Caco-2 (cell line): ENCODE measurements around the gene KY. TPM values are rescaled to one million over a fixed set of nuclear protein-coding genes. Genes with fewer than 3 reads are reported as not detected.

ENCODE experiments used
- BruUV-seq: library from RNA; stranded (reverse); fragments of 400-500 nt; replicated peaks from 2 replicates; lab custom pipeline; 2021; lab: Mats Ljungman, UMichigan
- CTCF ChIA-PET: fragments of 300-600 bp; sonication (Branson Sonifier 250); formaldehyde crosslinking; loops from one replicate; lab custom pipeline; 2022; ENCODE audit warnings: antibody characterized with exemption; lab: Charles Lee
- POLR2A ChIA-PET: fragments of 300-600 bp; sonication (Branson Sonifier 250); formaldehyde crosslinking; loops from one replicate; lab custom pipeline; 2022; ENCODE audit warnings: antibody characterized with exemption; lab: Charles Lee
- DNase-seq, 2 experiments: peaks; one replicate each; pipeline versions ENCODE4 v3.0.0 to v3.0.0-alpha.2; 2020 to 2022
- H3K27me3 ChIP-seq: replicated peaks from 2 replicates; pipeline ENCODE4 v1.6.0; 2011; ENCODE audit warnings: low read length; ENCODE audit not compliant: control insufficient read depth, insufficient read depth
- H3K36me3 ChIP-seq: 2 replicates; pipeline ENCODE4 v1.5.1; 2011; ENCODE audit warnings: low read length; ENCODE audit not compliant: control insufficient read depth, insufficient read depth
- H3K4me1 ChIP-seq: fragments of 250-450 bp; sonication (Bioruptor Pico); 2 replicates; pipeline ENCODE4 v1.5.1; 2020; ENCODE audit warnings: mild to moderate bottlenecking
- H3K4me3 ChIP-seq: 2 replicates; pipeline ENCODE4 v1.5.1; 2011; ENCODE audit warnings: low read depth, mild to moderate bottlenecking, control low read depth, low read length
- H3K9me3 ChIP-seq: fragments of 250-450 bp; sonication (Bioruptor Pico); 2 replicates; pipeline ENCODE4 v1.5.1; 2020; ENCODE audit warnings: mild to moderate bottlenecking, moderate library complexity
- H3K27ac Mint-ChIP-seq: one replicate; pipeline ENCODE4 v1.8.0; 2022; ENCODE audit warnings: mixed read lengths; ENCODE audit not compliant: unreplicated experiment
- H3K27me3 Mint-ChIP-seq: one replicate; pipeline ENCODE4 v1.8.0; 2022; ENCODE audit warnings: mixed read lengths; ENCODE audit not compliant: insufficient read depth, unreplicated experiment
- H3K36me3 Mint-ChIP-seq: one replicate; pipeline ENCODE4 v1.8.0; 2022; ENCODE audit warnings: mild to moderate bottlenecking, mixed read lengths; ENCODE audit not compliant: insufficient read depth, unreplicated experiment
- H3K4me1 Mint-ChIP-seq: one replicate; pipeline ENCODE4 v1.8.0; 2022; ENCODE audit warnings: low read depth, mixed read lengths; ENCODE audit not compliant: unreplicated experiment
- H3K4me3 Mint-ChIP-seq: one replicate; pipeline ENCODE4 v1.8.0; 2022; ENCODE audit warnings: mild to moderate bottlenecking, moderate library complexity, mixed read lengths; ENCODE audit not compliant: unreplicated experiment
- H3K9me3 Mint-ChIP-seq: one replicate; pipeline ENCODE4 v1.8.0; 2022; ENCODE audit warnings: mixed read lengths; ENCODE audit not compliant: unreplicated experiment
- intact Hi-C: fragments of 100-400 bp; cut with micrococcal nuclease; formaldehyde crosslinking; loops from one replicate; pipeline ENCODE4 v1.10.0; 2022; ENCODE audit not compliant: unreplicated experiment
- total RNA-seq: library from RNA; stranded (reverse); gene quantifications from 2 replicates; pipeline ENCODE4 v1.2.3, GENCODE V29; 2022
- TF ChIP-seq, protein P1 (sequence below), 2 experiments: fragments of 200-600 bp in 1 of 2; IDR thresholded peaks; 1 replicate in 1 of 2; 2 replicates in 1 of 2; pipeline versions ENCODE4 v1.5.1 to v1.8.0; 2011 to 2022; ENCODE audit warnings: antibody characterized with exemption in 1 of 2, control low read depth in 1 of 2, inconsistent platforms in 1 of 2, low read depth in 1 of 2, low read length in 1 of 2, mild to moderate bottlenecking in 1 of 2, moderate library complexity in 1 of 2; ENCODE audit not compliant: insufficient read depth in 1 of 2, severe bottlenecking in 1 of 2, unreplicated experiment in 1 of 2

Gene KY
- total RNA-seq, 1 experiment from 2014 or later: not detected

DNA sequence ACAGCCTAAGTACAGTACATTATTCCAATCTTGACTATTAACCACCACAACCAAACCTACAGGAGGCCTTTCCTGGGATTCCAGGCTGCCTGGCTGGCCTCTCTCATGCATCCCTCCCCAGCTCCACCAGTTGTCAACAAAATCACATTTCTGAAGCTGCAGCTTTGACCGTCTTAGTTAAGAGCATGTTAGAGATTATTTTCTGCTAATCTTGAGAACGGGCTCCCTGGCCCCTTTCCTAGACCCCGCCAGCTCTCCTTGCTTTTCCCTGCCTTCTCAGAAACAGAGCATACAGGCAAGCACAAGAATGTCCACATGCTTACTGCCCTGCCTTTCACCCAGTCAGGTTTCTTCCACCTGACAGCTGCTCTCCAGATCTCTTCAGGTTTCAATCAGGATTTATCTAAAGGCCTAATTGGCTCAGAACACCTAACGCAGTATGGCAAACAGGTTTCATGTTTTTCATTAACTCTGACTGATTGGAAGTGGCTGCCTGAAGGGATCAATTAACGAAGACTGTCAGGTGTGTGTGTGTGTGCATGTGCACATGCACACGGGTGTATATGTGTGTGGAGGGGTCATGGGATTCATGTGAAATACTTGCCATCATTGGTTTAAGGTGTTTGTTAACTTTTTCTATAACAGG is 12.3 kb downstream of the KY start:
- Histone ChIP-seq H3K4me3 (no peak overlapping the region), H3K36me3 (no peaks in the 10 kb centered on the region), H3K9me3 (no peaks in the 10 kb centered on the region), H3K27me3 (no peaks in the 10 kb centered on the region), H3K4me1 (no peaks in the 10 kb centered on the region)
- POLR2A ChIA-PET: interaction anchor here (0.6 kb wide), 1 partner anchor 13 kb away, joined by 7 read pairs; no protein-coding TSS in a partner anchor
- TF ChIP-seq, protein P1, sequence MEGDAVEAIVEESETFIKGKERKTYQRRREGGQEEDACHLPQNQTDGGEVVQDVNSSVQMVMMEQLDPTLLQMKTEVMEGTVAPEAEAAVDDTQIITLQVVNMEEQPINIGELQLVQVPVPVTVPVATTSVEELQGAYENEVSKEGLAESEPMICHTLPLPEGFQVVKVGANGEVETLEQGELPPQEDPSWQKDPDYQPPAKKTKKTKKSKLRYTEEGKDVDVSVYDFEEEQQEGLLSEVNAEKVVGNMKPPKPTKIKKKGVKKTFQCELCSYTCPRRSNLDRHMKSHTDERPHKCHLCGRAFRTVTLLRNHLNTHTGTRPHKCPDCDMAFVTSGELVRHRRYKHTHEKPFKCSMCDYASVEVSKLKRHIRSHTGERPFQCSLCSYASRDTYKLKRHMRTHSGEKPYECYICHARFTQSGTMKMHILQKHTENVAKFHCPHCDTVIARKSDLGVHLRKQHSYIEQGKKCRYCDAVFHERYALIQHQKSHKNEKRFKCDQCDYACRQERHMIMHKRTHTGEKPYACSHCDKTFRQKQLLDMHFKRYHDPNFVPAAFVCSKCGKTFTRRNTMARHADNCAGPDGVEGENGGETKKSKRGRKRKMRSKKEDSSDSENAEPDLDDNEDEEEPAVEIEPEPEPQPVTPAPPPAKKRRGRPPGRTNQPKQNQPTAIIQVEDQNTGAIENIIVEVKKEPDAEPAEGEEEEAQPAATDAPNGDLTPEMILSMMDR (IDR thresholded peaks at IDR 0.05; ENCODE audit: insufficient read depth in 1 of 2, low read depth in 1 of 2, low read length in 1 of 2, severe bottlenecking in 1 of 2, unreplicated experiment in 1 of 2): no peak
- CTCF ChIA-PET: interaction anchor here (0.7 kb wide), 1 partner anchor 542 kb away, joined by 6 read pairs; no protein-coding TSS in a partner anchor
- DNase-seq: no peak
- H3K36me3 Mint-ChIP-seq: no peaks in the 10 kb centered on the region
- intact Hi-C loops: no loop called here
- H3K4me3 Mint-ChIP-seq: no peak overlapping the region
- H3K9me3 Mint-ChIP-seq: peaks cover 8% of the 10 kb centered on the region
- peaks cover 4% of the 10 kb centered on the region for H3K27me3 Mint-ChIP-seq
- no TSS peak for BruUV-seq
- no peaks in the 10 kb centered on the region for H3K4me1 Mint-ChIP-seq
- H3K27ac Mint-ChIP-seq: no peak overlapping the region

DNA sequence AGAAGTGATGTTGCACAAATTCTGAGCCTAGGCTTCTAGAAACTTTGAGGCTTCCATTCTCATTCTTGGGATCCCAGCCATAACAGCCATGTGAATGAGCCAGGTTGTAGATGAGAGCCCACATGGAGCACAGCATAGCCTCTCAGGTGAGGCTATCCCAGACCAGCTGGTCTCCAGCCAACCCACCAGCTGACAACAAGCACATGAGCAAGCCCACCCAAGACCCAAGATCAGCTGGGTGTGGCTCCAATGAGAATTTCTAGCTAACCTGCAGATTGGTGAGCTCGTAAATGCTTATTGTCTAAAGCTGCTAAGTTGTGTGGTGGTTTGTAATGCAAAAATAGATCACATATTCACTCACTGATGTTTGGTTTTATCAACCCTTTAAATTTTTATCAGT is 14.4 kb downstream of the KY start:
- H3K4me3 Mint-ChIP-seq: no peak overlapping the region
- H3K27me3 Mint-ChIP-seq: peaks cover 8% of the 10 kb centered on the region
- TF ChIP-seq, protein P1 (IDR thresholded peaks at IDR 0.05; ENCODE audit: insufficient read depth in 1 of 2, low read depth in 1 of 2, low read length in 1 of 2, severe bottlenecking in 1 of 2, unreplicated experiment in 1 of 2): no peak
- Histone ChIP-seq H3K4me3 (no peak overlapping the region), H3K9me3 (peaks cover 10% of the 10 kb centered on the region; the same call in 1 of the 2 replicates), H3K4me1 (no peaks in the 10 kb centered on the region), H3K36me3 (no peaks in the 10 kb centered on the region), H3K27me3 (no peaks in the 10 kb centered on the region)
- H3K9me3 Mint-ChIP-seq: peaks cover 24% of the 10 kb centered on the region
- no peak for DNase-seq
- no TSS peak for BruUV-seq
- no peaks in the 10 kb centered on the region for H3K4me1 Mint-ChIP-seq
- H3K36me3 Mint-ChIP-seq: no peaks in the 10 kb centered on the region
- CTCF ChIA-PET: interaction anchor here (0.7 kb wide), 1 partner anchor 33 kb away, joined by 4 read pairs; no protein-coding TSS in a partner anchor
- POLR2A ChIA-PET: no interaction called here
- no peak overlapping the region for H3K27ac Mint-ChIP-seq
- intact Hi-C loops: no loop called here

DNA sequence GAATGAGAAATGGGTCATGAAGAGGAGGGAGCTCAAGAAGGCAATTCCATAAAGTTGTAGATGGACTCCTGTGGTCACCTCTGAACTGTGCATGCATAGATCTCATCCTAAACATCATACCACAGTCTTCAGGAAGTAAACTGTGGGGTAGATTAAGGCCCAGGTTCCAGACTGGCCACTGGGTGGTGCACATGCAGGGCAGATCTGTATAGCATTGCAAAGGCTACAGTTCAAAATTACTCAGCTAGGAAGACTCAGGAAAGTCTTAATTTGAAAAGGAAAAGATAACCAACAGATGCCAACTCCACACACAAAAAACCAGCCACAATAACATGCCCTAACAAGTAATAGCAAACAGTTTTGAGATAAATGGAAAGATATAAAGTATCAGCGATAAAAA is 20.3 kb downstream of the KY start:
- TF ChIP-seq, protein P1 (IDR thresholded peaks at IDR 0.05; ENCODE audit: insufficient read depth in 1 of 2, low read depth in 1 of 2, low read length in 1 of 2, severe bottlenecking in 1 of 2, unreplicated experiment in 1 of 2): peak in 1 of 2 experiments; percentile 43
- no peaks in the 10 kb centered on the region for H3K36me3 Mint-ChIP-seq
- no peak overlapping the region for H3K27ac Mint-ChIP-seq
- H3K36me3 ChIP-seq: no peaks in the 10 kb centered on the region
- H3K9me3 ChIP-seq: peaks cover 20% of the 10 kb centered on the region
- H3K27me3 Mint-ChIP-seq: peaks cover 3% of the 10 kb centered on the region
- no peaks in the 10 kb centered on the region for H3K4me1 Mint-ChIP-seq
- peaks cover 37% of the 10 kb centered on the region for H3K9me3 Mint-ChIP-seq
- ChIA-PET CTCF (interaction anchor here (0.6 kb wide), 2 partner anchors 10 to 125 kb away, joined by 3 to 4 read pairs; no protein-coding TSS in a partner anchor), POLR2A (interaction anchor here (0.6 kb wide), 1 partner anchor 22 kb away, joined by 3 read pairs; no protein-coding TSS in a partner anchor)
- H3K4me1 ChIP-seq: no peaks in the 10 kb centered on the region
- peak in 1 of 2 experiments; percentile 17 for DNase-seq
- no peak overlapping the region for H3K4me3 Mint-ChIP-seq
- no TSS peak for BruUV-seq
- intact Hi-C loops: no loop called here
- no peak overlapping the region for H3K4me3 ChIP-seq
- no peaks in the 10 kb centered on the region; the same call in 1 of the 2 replicates for H3K27me3 ChIP-seq
